ENCODE results near the gene GFRA4.

- no peak for TF ChIP-seq CTCF (IDR thresholded peaks at IDR 0.05 in 4 of 5, conservative IDR thresholded peaks at IDR 0.05 in 1 of 5)
- no peak for TF ChIP-seq POLR2A (IDR thresholded peaks at IDR 0.05)
These were observed 9.3 kb downstream of the GFRA4 start for GRCh38 chr20:3653921-3654320.
